NCI-H187 (cell line): ENCODE data around the gene OLFML1.

Experiments
- DNase-seq, 2 experiments: peaks; one replicate each; lab custom pipeline; 2025; lab: John Stamatoyannopoulos, UW

The OLFML1 gene

DNA sequence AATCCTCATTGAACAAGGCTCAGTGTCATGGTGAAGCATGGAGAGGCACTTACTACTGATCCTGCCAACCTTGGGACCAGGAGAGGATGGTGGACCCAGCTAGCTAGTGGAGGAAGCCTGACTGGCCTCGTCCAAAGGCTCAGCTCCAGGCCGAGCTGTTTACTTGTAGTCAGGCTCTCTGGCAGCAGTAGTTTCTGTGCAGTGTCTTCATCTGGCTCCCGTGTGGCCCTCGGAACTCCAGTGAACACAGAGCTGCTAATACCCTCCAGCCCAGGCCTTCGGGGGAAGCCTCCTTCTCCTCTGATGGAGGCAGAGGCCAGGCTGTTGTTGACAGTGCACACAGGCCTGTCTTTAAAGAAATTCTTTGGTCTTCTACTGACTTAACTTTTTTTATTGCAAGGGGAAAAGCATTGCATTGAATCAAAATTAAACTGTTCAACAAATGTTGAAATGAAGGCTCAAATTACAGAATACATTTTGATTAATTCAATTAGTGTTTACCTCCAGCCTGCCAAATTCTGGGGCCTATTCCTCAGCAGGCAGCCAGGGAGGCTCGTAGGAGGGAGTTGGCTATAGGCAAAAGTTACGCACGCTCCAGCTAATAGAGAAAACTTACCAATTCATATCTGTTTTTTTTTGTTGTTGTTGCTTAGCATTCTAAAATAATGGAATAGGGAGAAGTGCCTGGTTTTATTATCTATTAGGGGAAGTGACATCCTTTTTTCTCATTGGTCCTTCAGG is 47.3 kb downstream of the OLFML1 start:
- DNase-seq = no peak

DNA sequence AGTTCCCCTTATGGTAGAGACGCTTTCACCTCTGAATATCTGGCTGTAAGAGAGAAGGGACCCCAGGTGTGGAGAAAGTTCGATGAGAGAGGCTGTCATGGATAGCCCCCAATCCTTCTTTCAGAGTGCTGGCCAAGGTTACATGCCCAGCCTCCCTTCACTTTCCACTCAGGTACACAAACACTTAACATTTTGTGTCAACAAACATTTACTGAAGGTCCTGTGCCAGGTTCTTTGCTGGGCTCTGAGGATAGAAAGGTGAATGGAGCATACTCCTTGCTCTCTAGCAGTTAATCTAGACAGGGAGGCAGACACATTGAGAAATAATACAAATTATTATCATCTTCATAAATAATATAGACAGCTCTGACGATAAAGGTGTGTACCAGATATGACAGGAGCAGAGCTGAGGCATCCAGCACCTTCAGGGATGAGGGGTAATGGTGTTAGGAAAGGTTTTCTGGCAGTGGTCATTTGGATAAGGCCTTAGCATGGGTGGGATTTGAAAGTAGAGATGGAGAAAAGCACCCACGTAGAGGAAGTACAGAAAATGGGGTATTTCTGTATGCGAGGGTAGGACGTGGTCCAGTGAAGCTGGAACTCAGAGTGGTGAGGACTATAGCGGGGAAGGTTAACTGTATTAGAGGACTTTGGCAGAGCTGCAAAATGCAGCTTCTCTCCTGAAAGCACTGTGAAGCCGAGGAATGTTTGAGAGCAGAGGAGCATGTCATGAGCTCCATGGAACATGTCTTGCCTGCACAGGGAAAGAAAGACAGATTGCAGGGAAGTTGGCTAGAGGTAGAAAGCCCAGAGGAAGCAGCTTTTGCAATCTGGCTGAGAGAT is 48.1 kb downstream of the OLFML1 start:
- DNase-seq = no peak

DNA sequence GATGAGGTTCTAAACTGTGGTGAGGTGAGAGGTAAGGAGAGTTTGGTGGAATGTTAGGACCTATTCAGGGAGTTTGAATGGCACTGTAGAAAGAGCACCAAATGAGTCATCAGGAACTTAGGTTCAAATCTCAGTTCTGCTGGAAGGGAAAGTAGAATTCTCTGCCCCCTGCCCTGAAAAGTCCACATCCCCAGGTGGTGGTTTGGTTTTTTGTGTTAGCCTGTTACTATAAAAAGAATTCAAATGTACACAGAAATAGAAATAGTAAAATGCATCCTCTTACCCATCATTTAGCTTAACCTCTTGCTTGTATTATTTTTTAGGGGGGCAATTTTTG is 48.7 kb downstream of the OLFML1 start:
- no peak for DNase-seq

DNA sequence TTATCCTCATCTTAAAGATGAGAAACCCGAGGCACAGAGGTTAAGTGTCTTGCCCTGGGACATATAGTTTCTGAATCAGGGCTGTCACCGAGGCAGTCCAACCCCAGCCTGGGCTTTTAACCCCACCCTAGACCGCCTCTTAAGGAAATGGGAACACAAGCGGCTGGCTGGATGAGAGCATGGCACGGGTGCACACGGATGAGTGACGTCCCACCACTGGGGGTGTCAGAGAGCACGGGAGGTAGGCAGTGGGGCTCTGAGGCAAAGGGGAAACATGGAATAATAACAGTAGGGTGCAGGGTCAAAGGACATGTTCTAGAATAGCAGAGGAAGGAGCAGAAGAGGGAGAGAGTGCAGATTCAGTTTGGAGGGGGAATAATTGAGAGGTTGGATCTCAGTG is 50.8 kb downstream of the OLFML1 start:
- DNase-seq = no peak

DNA sequence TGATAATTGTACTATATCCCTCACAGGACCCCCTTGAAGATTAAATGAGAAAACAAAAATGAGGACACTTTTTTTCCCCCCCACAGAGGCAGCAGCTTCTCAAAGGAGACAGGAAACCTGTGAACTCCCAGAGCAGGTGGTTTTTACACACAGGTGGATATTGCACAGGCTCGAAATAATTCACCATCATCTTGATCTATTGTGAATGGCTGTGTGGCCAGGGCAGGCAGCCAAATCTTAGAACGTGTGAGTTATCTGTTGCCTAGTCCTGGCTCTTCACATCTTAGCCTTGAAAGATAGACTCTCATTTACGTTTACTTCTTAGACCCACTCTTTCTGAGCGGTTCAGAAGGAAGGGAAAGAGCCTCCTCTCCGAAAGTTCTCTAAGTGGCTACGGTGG is 52.0 kb downstream of the OLFML1 start:
- DNase-seq = no peak

- no peak for DNase-seq
These were observed 52.7 kb downstream of the OLFML1 start for GRCh38 chr11:7538031-7538430.

DNA sequence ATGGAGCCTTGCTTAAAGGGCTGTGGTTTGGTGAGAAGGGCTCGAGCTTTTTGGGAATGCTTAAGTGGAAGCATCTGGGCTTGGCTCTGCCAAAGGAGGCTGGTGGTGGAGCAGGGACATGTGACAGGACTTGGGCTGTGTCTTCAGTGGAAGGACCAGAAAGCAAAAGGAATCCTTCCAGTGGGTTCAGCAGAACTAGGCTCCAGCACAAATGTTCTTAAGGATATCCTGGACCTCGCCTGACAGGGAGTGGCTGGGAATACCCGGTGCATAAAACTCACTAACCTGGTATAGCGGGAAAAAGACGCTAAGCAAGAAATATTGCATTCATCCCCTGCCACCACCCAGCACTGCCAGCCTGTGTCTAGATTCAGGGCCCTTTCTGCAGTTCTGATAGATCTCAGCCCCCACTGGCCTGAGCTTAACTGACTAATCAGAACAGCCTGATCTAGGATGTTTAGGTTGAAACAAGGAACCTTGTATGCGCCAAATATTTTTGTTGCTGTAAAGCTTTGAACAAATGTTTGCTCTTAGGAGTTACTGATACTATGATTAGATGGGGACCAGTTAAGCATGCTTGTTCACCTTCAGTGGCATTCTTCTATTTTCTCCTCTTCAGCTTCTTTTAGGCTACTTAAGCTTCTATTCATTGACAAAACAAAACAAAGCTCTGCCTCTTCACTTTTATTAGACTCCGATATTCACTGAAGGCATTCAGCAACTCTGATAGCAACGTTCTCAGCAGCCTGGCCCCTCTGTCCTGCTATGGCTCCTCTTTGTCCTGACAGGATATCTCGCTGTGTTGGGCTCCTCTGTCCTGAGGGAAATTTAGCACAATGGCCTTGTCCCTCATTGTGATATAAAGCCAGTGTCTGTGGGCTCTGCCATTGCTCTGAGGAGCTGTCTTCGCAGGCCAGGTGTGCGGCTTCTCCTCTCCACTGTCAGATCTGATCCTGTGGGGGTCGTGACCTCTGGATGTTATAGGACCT is 53.5 kb downstream of the OLFML1 start:
- DNase-seq = no peak

GRCh38 chr11:7540830-7541555 is 55.7 kb downstream of the OLFML1 start:
- no peak for DNase-seq

DNA sequence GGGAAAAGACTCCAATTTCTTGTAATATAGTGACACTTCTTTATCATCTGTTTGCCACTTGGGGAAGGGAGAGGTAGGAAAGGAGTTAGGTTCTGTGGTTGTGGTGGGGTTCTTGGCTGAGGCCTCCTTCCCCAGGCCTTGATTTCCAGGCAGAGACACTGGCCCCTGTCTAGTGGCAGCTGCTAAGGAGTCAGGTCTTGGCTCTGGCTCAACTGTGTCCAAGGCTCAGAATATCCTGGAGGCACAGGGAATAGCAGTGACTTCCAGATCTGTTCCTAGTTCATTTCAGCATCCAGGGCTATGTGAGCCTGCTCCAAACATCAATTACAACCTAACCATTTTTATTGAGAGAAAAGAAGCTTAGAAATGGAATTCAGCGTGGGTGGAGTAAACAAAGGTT is 58.0 kb downstream of the OLFML1 start:
- DNase-seq = no peak

GRCh38 chr11:7544021-7544420 is 58.7 kb downstream of the OLFML1 start:
- DNase-seq = no peak

DNA sequence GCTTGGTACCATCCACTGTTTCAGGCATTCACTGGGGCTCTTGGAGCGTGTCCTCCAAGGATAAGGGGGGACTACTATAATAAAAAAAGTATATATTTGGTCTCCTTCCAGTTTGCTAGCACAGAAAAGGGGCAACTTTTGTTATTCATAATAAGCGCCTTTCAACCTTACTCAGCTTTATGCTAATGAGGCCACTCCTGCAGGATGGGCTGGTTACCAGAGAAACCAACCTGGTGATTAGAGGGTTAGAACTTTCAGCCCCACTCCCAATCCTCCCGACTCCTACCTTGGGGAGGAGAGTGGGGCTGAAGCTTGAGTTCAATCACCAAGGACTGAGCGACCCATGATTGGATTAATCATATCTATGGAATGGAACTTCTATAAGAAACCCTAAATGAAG is 60.3 kb downstream of the OLFML1 start:
- DNase-seq = no peak

- no peak for DNase-seq
These were observed 61.1 kb downstream of the OLFML1 start for GRCh38 chr11:7546324-7546791.

DNA sequence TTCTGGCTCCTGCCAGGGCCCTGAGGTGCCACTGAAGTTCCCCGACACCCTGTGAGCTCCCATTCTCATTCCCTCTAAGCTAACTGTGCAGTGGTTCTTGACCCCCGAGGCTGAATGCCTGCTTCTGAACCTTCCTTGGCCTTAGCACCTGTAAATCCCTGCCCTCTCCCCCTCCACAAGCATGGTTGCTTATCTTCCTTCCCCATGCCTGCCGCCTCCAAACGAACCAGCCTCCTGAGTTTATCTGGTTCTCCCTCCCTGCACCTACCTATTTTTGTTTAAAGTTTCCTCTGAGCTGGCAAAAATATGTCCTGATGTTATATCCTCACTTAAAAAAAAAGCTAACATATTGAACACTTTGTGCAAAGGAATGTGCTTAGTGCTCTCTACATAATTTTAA is 62.4 kb downstream of the OLFML1 start:
- DNase-seq = no peak

- no peak for DNase-seq
These were observed 63.5 kb downstream of the OLFML1 start for GRCh38 chr11:7548659-7549274.

- no peak for DNase-seq
These were observed 64.4 kb downstream of the OLFML1 start for GRCh38 chr11:7549681-7550080.

DNA sequence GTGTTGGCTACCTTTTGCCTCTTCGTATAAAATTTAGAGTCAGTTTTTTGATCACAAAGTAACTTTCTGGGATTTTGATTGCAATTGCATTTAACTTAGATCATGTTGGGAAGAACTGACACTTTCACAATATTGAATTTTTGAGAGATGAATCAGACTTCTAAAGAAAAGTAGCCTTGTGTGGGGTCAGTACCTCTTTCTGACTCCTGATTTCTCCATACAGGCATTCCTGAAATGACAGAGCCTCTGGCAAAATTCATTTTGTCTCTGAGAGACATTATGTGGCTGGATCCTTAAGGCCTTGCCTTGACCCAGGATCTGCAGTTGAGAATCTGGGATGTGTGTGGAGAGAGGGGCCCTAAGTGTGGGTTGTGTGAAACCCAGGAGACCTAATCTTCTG is 66.3 kb downstream of the OLFML1 start:
- no peak for DNase-seq

- DNase-seq = no peak
These were observed 67.4 kb downstream of the OLFML1 start for GRCh38 chr11:7552666-7553065.

DNA sequence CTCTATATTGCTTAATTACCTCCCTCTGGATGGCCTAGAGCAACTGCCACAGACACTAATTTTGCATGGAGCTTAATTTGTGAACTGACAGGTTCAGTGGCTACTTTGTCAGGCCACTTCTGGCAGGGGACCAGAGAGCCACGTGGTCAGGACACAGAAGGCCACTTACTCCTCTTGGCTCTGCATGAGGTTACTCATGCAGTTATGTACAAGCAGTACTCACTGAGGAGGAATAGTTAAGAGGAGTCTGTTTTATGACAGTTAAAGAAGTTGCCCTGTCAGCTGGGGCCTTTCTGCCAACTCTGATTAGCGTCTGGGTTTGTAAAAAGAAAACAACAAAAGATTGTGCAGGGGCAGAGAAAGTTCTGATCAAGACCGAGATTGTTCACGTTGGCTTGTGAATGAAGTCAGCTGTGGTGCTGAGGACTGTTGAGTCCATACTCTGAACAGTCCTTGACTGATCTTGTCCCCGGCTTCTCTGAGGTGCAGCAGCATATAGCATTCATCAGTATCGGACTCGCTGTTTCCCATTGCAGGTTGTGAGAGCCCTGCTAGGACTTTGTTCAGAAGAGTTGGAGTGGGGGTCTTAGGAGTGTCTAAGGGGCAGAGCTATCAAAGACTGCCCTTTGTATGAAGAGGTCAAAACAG is 69.9 kb downstream of the OLFML1 start:
- DNase-seq = no peak

GRCh38 chr11:7558046-7558445 is 72.7 kb downstream of the OLFML1 start:
- DNase-seq = no peak

DNA sequence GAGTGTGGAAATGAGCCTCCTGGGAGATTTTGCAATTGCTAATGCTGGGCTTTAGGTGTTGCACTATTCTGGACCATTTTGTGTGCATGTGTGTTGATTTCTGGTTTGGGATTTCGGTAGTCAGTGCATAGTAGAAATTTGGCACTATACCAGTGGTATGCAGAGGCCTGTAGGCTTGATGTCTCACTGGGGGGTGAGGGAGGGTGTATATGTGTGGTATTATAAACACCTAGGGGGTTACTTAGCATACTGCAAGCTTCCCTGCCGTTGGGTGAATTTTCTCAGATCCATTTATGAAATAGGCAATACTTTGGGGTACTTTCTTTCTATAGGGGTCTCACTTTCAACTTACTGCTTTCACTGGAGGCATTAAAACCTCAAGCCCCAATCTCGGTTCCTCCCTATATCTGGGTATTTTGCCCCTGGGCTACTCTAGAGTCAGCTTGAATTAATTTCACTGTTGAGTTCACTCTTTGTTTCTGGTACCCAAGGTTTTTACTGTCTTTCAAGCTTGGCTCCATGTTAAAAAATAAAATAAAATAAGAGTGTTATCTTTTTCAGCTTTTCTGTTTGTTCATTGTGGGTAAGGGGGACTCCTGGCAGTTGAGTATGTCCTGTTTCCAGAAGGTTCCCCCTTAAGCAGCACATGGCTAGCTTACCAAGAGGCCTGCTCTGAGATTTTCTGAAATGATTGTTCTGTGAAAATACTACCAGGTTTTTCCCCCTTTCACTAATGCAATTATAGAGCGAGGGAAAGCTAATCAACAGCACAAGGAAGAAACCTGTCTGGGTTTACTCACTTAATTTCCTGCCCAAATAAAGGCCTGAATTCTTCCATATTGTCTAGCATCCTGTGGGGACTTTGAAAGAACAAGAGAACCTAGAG is 74.3 kb downstream of the OLFML1 start:
- no peak for DNase-seq
